ENCODE results near the gene MRAP. TPM values are rescaled to one million over a fixed set of nuclear protein-coding genes. Genes with fewer than 3 reads are reported as not detected.
"Not testable (repeated sequence)": the region's sequence is repeated elsewhere in the genome, so short reads cannot be mapped to it uniquely, and the experiment has no call there.

Gene MRAP
- total RNA-seq, 1 experiment from 2014 or later, result not detected

- DNase-seq (ENCODE audit: low read depth), result no peak
- in situ Hi-C loops (cut with HindIII; ENCODE audit: low pct_unique_long_range_greater_than_20kb, low sequenced_read_pairs), result no loop called here
These were observed 13.2 kb upstream of the MRAP start for GRCh38 chr21:32285476-32285875.

- in situ Hi-C loops (cut with HindIII; ENCODE audit: low pct_unique_long_range_greater_than_20kb, low sequenced_read_pairs), result no loop called here
- no peak for DNase-seq (ENCODE audit: low read depth)
These were observed 1.2 kb upstream of the MRAP start for GRCh38 chr21:32297449-32297848.

- no peak for DNase-seq (ENCODE audit: low read depth)
- in situ Hi-C loops (cut with HindIII; ENCODE audit: low pct_unique_long_range_greater_than_20kb, low sequenced_read_pairs), result no loop called here
These were observed 501 bp upstream of the MRAP start for GRCh38 chr21:32298148-32298559.

- no peak for DNase-seq (ENCODE audit: low read depth)
- in situ Hi-C loops (cut with HindIII; ENCODE audit: low pct_unique_long_range_greater_than_20kb, low sequenced_read_pairs), result no loop called here
These were observed 1.0 kb downstream of the MRAP start for GRCh38 chr21:32299695-32300094.

- DNase-seq (ENCODE audit: low read depth), result no peak
- in situ Hi-C loops (cut with HindIII; ENCODE audit: low pct_unique_long_range_greater_than_20kb, low sequenced_read_pairs), result no loop called here
These were observed 1.5 kb downstream of the MRAP start for GRCh38 chr21:32300117-32300681.

- DNase-seq (ENCODE audit: low read depth), result no peak
- in situ Hi-C loops (cut with HindIII; ENCODE audit: low pct_unique_long_range_greater_than_20kb, low sequenced_read_pairs), result no loop called here
These were observed 2.9 kb downstream of the MRAP start for GRCh38 chr21:32301596-32301995.

- in situ Hi-C loops (cut with HindIII; ENCODE audit: low pct_unique_long_range_greater_than_20kb, low sequenced_read_pairs), result no loop called here
- no peak for DNase-seq (ENCODE audit: low read depth)
These were observed 3.9 kb downstream of the MRAP start for GRCh38 chr21:32302560-32302959.

GRCh38 chr21:32303385-32303784 lies 4.7 kb downstream of the MRAP start:
- in situ Hi-C loops (cut with HindIII; ENCODE audit: low pct_unique_long_range_greater_than_20kb, low sequenced_read_pairs), result no loop called here
- DNase-seq (ENCODE audit: low read depth), result no peak

GRCh38 chr21:32304998-32305397 lies 6.3 kb downstream of the MRAP start:
- in situ Hi-C loops (cut with HindIII; ENCODE audit: low pct_unique_long_range_greater_than_20kb, low sequenced_read_pairs), result no loop called here
- DNase-seq (ENCODE audit: low read depth), result no peak

- in situ Hi-C loops (cut with HindIII; ENCODE audit: low pct_unique_long_range_greater_than_20kb, low sequenced_read_pairs), result no loop called here
- DNase-seq (ENCODE audit: low read depth), result no peak
These were observed 7.5 kb downstream of the MRAP start for GRCh38 chr21:32306021-32306780.

GRCh38 chr21:32307706-32308105 lies 9.1 kb downstream of the MRAP start:
- in situ Hi-C loops (cut with HindIII; ENCODE audit: low pct_unique_long_range_greater_than_20kb, low sequenced_read_pairs), result no loop called here
- DNase-seq (ENCODE audit: low read depth), result no peak

- no peak for DNase-seq (ENCODE audit: low read depth)
- in situ Hi-C loops (cut with HindIII; ENCODE audit: low pct_unique_long_range_greater_than_20kb, low sequenced_read_pairs), result no loop called here
These were observed 10.0 kb downstream of the MRAP start for GRCh38 chr21:32308696-32309095.

- no peak for DNase-seq (ENCODE audit: low read depth)
- in situ Hi-C loops (cut with HindIII; ENCODE audit: low pct_unique_long_range_greater_than_20kb, low sequenced_read_pairs), result no loop called here
These were observed 11.3 kb downstream of the MRAP start for GRCh38 chr21:32309906-32310460.

- in situ Hi-C loops (cut with HindIII; ENCODE audit: low pct_unique_long_range_greater_than_20kb, low sequenced_read_pairs); DNase-seq (ENCODE audit: low read depth): not testable (repeated sequence)
These were observed 12.3 kb downstream of the MRAP start for GRCh38 chr21:32310976-32311375.

- DNase-seq (ENCODE audit: low read depth), result no peak
- in situ Hi-C loops (cut with HindIII; ENCODE audit: low pct_unique_long_range_greater_than_20kb, low sequenced_read_pairs), result no loop called here
These were observed 13.0 kb downstream of the MRAP start for GRCh38 chr21:32311621-32312020.

GRCh38 chr21:32312326-32312725 lies 13.7 kb downstream of the MRAP start:
- in situ Hi-C loops (cut with HindIII; ENCODE audit: low pct_unique_long_range_greater_than_20kb, low sequenced_read_pairs), result no loop called here

GRCh38 chr21:32312976-32313375 lies 14.3 kb downstream of the MRAP start:
- in situ Hi-C loops (cut with HindIII; ENCODE audit: low pct_unique_long_range_greater_than_20kb, low sequenced_read_pairs), result no loop called here
- DNase-seq (ENCODE audit: low read depth), result no peak

More at GRCh38 chr21:32312326-32312725, 13.7 kb downstream of the MRAP start:
- no peak for DNase-seq (ENCODE audit: low read depth)

- in situ Hi-C loops (cut with HindIII; ENCODE audit: low pct_unique_long_range_greater_than_20kb, low sequenced_read_pairs), result no loop called here
- no peak for DNase-seq (ENCODE audit: low read depth)
These were observed 16.2 kb downstream of the MRAP start for GRCh38 chr21:32314806-32315205.

GRCh38 chr21:32315511-32316281 lies 17.0 kb downstream of the MRAP start:
- in situ Hi-C loops (cut with HindIII; ENCODE audit: low pct_unique_long_range_greater_than_20kb, low sequenced_read_pairs), result no loop called here
- no peak for DNase-seq (ENCODE audit: low read depth)
